ENCODE measurements around the gene SLC25A48. TPM values are rescaled to one million over a fixed set of nuclear protein-coding genes. Genes with fewer than 3 reads are reported as not detected.

SLC25A48 gene
- total RNA-seq, 4 donors from 2014 or later = 0.34 to 2.0 (median 0.94) TPM; not detected in 1

GRCh38 chr5:135862086-135862485 lies 27.6 kb downstream of the SLC25A48 start:
- TF ChIP-seq, protein P1, sequence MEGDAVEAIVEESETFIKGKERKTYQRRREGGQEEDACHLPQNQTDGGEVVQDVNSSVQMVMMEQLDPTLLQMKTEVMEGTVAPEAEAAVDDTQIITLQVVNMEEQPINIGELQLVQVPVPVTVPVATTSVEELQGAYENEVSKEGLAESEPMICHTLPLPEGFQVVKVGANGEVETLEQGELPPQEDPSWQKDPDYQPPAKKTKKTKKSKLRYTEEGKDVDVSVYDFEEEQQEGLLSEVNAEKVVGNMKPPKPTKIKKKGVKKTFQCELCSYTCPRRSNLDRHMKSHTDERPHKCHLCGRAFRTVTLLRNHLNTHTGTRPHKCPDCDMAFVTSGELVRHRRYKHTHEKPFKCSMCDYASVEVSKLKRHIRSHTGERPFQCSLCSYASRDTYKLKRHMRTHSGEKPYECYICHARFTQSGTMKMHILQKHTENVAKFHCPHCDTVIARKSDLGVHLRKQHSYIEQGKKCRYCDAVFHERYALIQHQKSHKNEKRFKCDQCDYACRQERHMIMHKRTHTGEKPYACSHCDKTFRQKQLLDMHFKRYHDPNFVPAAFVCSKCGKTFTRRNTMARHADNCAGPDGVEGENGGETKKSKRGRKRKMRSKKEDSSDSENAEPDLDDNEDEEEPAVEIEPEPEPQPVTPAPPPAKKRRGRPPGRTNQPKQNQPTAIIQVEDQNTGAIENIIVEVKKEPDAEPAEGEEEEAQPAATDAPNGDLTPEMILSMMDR (IDR thresholded peaks at IDR 0.05; ENCODE audit: low read depth) = no peak

DNA sequence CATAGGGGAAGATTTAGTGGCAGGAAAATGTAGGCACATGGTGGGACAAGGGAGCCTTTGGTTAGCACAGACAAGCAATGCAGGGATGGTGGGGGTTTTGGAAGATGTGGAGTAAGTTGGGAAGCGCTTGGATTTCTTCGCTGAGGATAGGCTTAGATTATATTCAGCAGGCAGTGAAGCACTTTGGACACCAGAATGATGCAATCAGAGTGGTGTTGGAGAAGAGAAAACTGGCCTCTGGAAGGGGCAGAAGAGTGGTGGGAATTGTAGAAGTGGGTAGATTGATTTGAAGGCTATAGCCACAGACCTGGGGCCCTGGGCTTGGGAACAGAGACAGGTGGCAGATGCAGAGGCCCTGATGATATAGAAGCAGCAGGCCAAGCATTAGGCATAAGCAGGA lies 28.3 kb downstream of the SLC25A48 start:
- TF ChIP-seq, protein P1 (IDR thresholded peaks at IDR 0.05; ENCODE audit: low read depth) = no peak

DNA sequence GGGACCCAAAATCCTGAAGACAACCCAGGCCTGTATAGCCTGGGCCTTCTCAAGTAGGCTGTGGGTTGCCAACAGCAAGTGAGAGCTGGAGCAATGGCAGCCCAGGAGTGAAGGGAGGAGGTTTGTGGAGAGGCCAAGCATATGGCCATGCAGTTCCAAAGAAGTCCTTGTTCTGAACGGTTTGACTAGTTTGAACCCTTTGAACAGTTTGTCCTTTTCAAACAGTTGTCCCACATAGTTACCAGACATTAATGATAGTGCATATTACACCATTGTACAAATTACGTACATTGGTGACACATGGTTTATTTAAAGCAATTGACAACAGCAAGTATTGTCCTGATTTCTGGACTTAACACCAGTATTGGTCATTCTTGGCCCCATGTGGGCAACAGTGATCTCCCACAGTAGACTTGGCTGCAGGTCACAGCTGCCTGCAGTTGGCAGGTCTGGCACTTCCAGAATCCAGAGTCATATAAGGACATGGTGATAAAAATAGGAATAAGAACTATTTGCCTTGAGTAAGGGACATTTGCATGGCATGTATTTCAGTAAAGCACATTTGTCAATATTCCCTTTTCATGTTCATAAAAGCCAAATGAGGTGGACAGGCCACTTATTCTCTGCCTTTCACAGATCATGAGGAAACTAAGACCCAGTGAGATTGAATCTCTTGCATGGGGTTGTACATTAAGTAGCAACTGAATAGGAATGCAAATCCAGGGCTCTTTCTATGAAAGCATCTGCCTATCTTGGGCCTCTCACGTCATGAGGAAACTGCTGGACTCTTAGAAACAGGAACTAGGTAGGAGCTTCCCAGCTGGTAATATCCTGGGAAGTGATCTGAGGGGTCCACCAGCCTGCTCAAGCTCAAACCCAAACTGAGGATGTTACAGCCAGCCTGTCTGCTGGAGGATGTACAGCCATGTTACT lies 30.3 kb downstream of the SLC25A48 start:
- TF ChIP-seq, protein P1 (IDR thresholded peaks at IDR 0.05; ENCODE audit: low read depth) = no peak

DNA sequence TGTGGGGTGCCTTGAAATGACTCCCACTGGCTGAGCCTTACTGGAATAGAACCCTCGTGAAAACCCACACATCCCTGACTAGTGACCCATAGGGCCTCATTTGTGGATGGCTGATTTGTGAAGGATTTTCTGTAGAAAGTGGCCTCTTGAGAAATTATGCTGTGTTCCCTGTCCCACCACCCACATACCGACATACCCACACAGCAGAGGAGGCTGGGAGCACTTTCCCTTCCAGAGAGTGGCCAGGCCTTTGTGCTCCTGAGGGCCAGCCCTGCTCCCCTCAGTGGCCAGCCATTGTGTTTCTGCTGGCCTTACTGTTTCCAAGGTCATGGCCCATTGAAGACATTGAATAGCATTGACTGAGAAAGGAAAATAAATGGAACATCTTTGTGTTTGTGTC lies 31.6 kb downstream of the SLC25A48 start:
- TF ChIP-seq, protein P1 (IDR thresholded peaks at IDR 0.05; ENCODE audit: low read depth) = no peak

- TF ChIP-seq, protein P1 (IDR thresholded peaks at IDR 0.05; ENCODE audit: low read depth) = no peak
These were observed 33.1 kb downstream of the SLC25A48 start for GRCh38 chr5:135867599-135867998.

DNA sequence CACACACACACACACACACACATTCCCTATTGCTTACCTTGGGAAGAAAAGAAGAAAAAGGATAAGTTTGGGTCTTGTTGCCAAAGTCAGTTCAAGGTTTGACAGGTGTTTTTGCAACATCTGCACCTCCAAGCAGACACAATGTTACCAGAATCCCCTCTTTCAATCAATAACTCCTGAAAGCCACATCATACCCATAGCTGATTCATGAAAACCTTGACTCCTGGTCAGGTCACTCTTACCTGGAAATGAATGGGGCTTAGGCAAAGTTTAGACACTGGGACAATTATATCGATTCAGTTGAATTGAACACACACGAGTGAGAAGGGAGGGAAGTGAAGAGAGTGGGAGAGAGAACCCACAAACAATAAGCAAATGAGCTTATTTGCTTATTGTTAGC lies 34.2 kb downstream of the SLC25A48 start:
- TF ChIP-seq, protein P1 (IDR thresholded peaks at IDR 0.05; ENCODE audit: low read depth) = no peak

DNA sequence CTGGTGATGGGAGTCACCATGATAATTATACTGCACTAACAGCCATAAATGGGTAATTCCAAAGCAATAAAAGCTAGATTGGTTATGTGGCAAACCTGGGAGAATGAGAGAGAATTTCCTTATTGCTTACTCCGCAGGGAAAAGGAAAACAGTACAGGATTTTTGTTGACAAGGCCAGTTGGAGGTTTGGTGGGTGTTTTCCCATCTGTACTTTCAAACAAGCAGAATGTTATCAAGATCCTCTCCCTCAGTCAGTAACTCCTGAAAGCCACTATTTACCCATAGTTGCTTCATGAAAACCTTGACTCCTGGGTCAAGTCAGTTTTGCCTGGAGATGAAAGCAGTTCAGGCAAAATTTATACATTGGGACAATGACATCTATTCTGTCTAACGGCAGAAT lies 34.8 kb downstream of the SLC25A48 start:
- TF ChIP-seq, protein P1 (IDR thresholded peaks at IDR 0.05; ENCODE audit: low read depth) = no peak
